Measurements from ENCODE around the gene TMEM250.

TMEM250 gene

DNA sequence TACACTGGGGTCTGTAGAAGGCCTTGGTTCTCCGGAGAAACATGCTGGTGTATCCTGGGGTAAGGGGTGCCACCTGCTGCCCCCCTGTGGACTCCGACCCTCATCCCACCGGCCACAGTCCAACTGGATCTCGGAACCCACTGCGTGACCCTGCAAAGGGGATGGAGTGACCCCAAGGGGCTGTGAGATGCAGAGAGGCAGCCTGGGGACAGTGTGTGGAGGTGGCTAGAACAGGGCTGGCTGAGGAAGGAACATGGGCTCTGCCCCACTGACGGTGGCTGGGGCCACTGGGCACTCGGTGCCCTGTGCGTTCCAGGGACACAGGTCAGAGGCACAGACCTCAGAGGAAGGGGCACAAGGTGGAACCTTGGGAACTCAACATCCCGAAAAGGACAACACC is 25.9 kb downstream of the TMEM250 start:
- H3K4me3 ChIP-seq (replicated peaks; ENCODE audit: low read depth, low read length): no peak overlapping the region
- no peak for DNase-seq (ENCODE audit: low read depth)
- TF ChIP-seq, protein P1, sequence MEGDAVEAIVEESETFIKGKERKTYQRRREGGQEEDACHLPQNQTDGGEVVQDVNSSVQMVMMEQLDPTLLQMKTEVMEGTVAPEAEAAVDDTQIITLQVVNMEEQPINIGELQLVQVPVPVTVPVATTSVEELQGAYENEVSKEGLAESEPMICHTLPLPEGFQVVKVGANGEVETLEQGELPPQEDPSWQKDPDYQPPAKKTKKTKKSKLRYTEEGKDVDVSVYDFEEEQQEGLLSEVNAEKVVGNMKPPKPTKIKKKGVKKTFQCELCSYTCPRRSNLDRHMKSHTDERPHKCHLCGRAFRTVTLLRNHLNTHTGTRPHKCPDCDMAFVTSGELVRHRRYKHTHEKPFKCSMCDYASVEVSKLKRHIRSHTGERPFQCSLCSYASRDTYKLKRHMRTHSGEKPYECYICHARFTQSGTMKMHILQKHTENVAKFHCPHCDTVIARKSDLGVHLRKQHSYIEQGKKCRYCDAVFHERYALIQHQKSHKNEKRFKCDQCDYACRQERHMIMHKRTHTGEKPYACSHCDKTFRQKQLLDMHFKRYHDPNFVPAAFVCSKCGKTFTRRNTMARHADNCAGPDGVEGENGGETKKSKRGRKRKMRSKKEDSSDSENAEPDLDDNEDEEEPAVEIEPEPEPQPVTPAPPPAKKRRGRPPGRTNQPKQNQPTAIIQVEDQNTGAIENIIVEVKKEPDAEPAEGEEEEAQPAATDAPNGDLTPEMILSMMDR (IDR thresholded peaks at IDR 0.05; ENCODE audit: low read length, missing control alignments): no peak

DNA sequence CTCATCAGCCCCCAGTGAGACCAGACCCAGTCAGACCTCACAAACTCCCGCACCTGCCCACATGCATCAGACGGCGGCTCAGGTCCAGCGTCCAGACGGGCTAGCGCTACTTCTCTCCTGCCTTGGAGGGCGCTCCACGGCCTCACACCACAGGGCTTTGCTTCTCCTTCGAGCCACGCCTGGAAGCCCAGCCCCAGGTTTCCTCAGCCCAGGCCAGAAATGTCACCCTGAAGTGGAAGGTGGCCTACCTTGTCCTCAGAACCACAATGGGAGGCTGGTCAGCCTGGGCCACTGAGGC is 26.4 kb downstream of the TMEM250 start:
- no peak for DNase-seq (ENCODE audit: low read depth)
- H3K4me3 ChIP-seq (replicated peaks; ENCODE audit: low read depth, low read length): no peak overlapping the region
- TF ChIP-seq, protein P1 (IDR thresholded peaks at IDR 0.05; ENCODE audit: low read length, missing control alignments): no peak

DNA sequence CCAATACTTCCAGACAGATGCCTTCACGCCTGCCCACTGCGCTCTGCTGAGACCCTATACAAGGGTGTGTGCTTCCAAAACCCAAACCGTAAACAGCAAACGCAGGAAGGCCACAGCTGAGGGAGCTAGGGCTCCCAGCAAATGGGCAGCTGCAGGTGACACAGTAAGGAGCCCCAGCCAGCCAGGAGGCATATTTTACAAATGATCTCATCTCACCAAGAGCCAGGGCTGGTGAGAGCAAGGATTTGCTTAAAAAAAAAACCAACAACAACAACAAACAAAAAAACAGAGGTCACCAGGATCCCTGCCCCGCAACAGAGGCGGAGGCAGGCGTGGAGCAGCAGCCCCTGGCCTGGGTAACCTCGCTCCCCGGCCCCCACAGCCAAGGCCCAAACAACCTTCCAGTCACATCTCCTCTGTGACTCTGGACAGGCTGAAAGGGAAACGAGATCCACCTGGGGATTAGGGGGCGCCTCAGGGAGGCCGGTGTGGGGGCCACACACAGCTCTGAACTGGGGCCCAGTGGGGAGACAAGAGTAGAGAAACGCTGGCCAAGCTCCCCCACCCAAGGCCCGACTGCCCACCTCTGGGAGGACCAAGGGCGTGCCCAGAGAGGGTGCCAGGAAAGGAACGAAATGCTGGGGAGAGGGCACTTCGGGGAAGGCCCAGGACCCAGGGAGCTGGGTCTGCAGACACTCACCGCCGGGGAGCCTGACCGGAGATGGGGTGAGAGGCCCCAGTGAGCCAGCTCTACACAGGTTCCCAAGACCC is 26.9 kb downstream of the TMEM250 start:
- no peak overlapping the region for H3K4me3 ChIP-seq (replicated peaks; ENCODE audit: low read depth, low read length)
- TF ChIP-seq, protein P1 (IDR thresholded peaks at IDR 0.05; ENCODE audit: low read length, missing control alignments): no peak
- DNase-seq (ENCODE audit: low read depth): no peak

DNA sequence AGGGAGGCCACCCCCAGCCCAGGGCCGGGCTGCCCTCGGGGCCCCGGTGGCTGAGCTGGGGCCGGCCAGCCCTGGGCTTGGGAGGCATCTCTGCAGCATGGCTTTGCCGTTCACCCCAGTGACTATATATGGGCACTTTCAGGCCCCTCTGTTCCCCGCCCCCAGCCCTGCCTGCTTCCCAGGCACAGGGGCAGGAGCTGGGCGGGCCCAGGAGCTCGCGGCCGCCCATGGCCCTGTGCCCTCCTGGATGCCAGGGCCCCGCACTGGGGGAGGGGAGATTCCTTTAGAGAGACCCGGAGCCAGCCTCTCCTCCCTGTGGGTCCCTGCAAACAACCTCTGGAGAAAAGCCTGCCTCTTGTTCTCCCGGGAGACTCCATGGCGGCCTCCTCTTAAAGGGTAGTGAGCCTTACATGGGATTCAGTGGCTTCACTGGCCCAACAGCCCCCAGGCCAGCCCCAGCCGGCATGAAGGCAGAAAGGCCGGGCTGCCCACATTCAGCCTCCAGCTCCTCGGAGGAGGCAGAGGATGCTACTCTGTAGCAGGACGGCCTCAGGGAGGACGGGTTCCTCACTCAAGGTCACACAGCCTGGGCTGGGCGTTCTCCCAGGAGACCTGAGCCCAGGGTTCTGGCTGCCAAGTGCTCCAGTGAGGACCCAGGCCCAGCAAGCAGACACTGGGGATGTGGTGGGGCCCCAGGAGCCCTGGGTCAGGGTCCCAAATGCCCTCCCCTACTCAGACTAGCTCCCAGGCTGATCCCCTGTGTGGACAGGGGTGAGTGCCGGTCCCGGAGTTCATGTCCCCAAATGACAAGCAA is 27.7 kb downstream of the TMEM250 start:
- H3K4me3 ChIP-seq (replicated peaks; ENCODE audit: low read depth, low read length): no peak overlapping the region
- DNase-seq (ENCODE audit: low read depth): no peak
- TF ChIP-seq, protein P1 (IDR thresholded peaks at IDR 0.05; ENCODE audit: low read length, missing control alignments): no peak

DNA sequence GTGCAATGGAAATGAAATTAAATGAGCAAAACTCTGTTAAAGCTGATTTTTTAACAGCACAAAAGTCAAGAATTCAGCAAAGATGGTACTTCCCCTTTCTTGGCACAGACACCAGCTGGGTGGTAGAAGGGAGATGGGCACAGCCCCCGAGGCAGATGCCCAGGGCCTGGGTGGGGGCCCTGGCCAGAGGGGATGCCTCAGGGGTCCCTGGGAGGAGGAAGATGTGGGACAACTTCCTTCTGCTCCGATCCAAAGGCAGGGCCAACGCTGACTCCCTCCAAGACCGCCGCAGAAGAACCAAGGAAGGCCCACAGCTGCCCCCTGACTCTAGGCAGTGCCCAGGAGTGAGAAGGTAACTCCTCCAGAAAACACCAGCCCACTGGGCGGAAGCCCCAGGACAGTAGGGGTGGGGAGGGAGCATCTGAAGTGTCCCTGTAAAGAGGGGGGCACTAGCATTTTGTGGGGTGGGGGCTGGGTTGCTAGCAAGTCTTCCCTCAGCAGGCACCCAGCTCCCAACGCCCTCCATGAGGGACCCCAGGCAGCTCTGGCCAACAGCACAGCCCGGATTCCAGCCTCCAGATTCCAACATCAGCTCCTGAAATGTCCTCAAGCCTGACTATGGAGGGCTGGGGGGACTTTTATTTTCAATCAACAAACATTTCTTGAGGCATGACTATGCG is 28.5 kb downstream of the TMEM250 start:
- DNase-seq (ENCODE audit: low read depth): no peak
- no peak overlapping the region for H3K4me3 ChIP-seq (replicated peaks; ENCODE audit: low read depth, low read length)
- TF ChIP-seq, protein P1 (IDR thresholded peaks at IDR 0.05; ENCODE audit: low read length, missing control alignments): no peak

DNA sequence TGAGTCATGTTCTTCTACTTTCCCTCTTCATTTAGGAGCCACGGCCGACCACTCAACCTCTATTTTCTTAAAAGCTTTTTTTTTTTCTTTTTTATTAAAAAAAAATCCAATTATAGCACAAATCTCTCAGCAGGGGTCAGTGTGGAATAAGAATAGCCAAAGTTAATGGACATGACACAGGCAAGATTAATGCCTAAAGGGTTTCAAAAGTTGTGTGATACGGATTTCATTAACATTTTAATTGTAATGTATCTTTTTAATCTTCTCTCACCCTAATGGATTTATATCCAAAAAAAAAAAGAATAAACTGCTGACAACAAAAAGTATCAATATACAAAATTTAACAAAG is 29.0 kb downstream of the TMEM250 start:
- TF ChIP-seq, protein P1 (IDR thresholded peaks at IDR 0.05; ENCODE audit: low read length, missing control alignments): peak; percentile 47
- no peak overlapping the region for H3K4me3 ChIP-seq (replicated peaks; ENCODE audit: low read depth, low read length)
- peak; percentile 67 for DNase-seq (ENCODE audit: low read depth)

Data from fibroblast of pulmonary artery (primary cell).